Measurements from ENCODE around the gene COA1.
"Not testable (repeated sequence)": the region's sequence is repeated elsewhere in the genome, so short reads cannot be mapped to it uniquely, and the experiment has no call there.

Gene COA1

GRCh38 chr7:43627798-43628197 lies 101.5 kb downstream of the COA1 start:
- not testable (repeated sequence) for DNase-seq (ENCODE audit: low spot score)

- DNase-seq (ENCODE audit: low spot score), result no peak
Measured at GRCh38 chr7:43626695-43627094, 102.6 kb downstream of the COA1 start.

GRCh38 chr7:43625980-43626379 lies 103.3 kb downstream of the COA1 start:
- DNase-seq (ENCODE audit: low spot score), result no peak

GRCh38 chr7:43625453-43625852 lies 103.9 kb downstream of the COA1 start:
- no peak for DNase-seq (ENCODE audit: low spot score)

GRCh38 chr7:43624156-43624555 lies 105.2 kb downstream of the COA1 start:
- DNase-seq (ENCODE audit: low spot score), result no peak

- peak; percentile 15 for DNase-seq (ENCODE audit: low spot score)
Measured at GRCh38 chr7:43621729-43622448, 107.4 kb downstream of the COA1 start.

GRCh38 chr7:43619213-43620012 lies 109.9 kb downstream of the COA1 start:
- DNase-seq (ENCODE audit: low spot score), result no peak

GRCh38 chr7:43618073-43618472 lies 111.2 kb downstream of the COA1 start:
- DNase-seq (ENCODE audit: low spot score), result no peak

- DNase-seq (ENCODE audit: low spot score), result no peak
Measured at GRCh38 chr7:43616977-43617376, 112.3 kb downstream of the COA1 start.

GRCh38 chr7:43615558-43616145 lies 113.7 kb downstream of the COA1 start:
- DNase-seq (ENCODE audit: low spot score), result no peak

GRCh38 chr7:43612599-43613589 lies 116.4 kb downstream of the COA1 start:
- DNase-seq (ENCODE audit: low spot score), result peak; percentile 25

GRCh38 chr7:43612128-43612527 lies 117.2 kb downstream of the COA1 start:
- no peak for DNase-seq (ENCODE audit: low spot score)

- DNase-seq (ENCODE audit: low spot score), result no peak
Measured at GRCh38 chr7:43609097-43609496, 120.2 kb downstream of the COA1 start.

- DNase-seq (ENCODE audit: low spot score), result no peak
Measured at GRCh38 chr7:43604251-43604650, 125.1 kb downstream of the COA1 start.

- no peak for DNase-seq (ENCODE audit: low spot score)
Measured at GRCh38 chr7:43602256-43602655, 127.1 kb downstream of the COA1 start.

GRCh38 chr7:43600056-43600455 lies 129.3 kb downstream of the COA1 start:
- no peak for DNase-seq (ENCODE audit: low spot score)

- DNase-seq (ENCODE audit: low spot score), result not testable (repeated sequence)
Measured at GRCh38 chr7:43596426-43596825, 132.9 kb downstream of the COA1 start.

GRCh38 chr7:43594020-43594419 lies 135.3 kb downstream of the COA1 start:
- DNase-seq (ENCODE audit: low spot score), result no peak

GRCh38 chr7:43593010-43593409 lies 136.3 kb downstream of the COA1 start:
- DNase-seq (ENCODE audit: low spot score), result no peak

- DNase-seq (ENCODE audit: low spot score), result no peak
Measured at GRCh38 chr7:43592326-43592725, 137.0 kb downstream of the COA1 start.

GRCh38 chr7:43591558-43592180 lies 137.7 kb downstream of the COA1 start:
- DNase-seq (ENCODE audit: low spot score), result no peak
